ENCODE measurements around the gene CSRP2. TPM values are rescaled to one million over a fixed set of nuclear protein-coding genes. Genes with fewer than 3 reads are reported as not detected.
A peak's percentile ranks its signal among the peaks of the same experiment; 100 is the strongest.

CSRP2 gene
- total RNA-seq (36.7 and 56.8 TPM in 2 replicates), polyA plus RNA-seq (63.5 and 199 TPM in 2 replicates), polyA minus RNA-seq (ENCODE audit: low replicate concordance) (16.6 and 24.3 TPM in 2 replicates)
- 58.4 and 183 TPM in 2 replicates for polyA plus RNA-seq (2012)

- peak within 1 kb of the TSS; percentile 87 for H2AFZ ChIP-seq (ENCODE audit: low read length)
- peaks cover 8% of the 10 kb centered on the region for H3K79me2 ChIP-seq (ENCODE audit: control insufficient read depth, insufficient read depth, low read length)
- H3K4me1 ChIP-seq (ENCODE audit: control insufficient read depth, extremely low read depth, insufficient read depth, low read length) = peaks cover 17% of the 10 kb centered on the region
- H3K27ac ChIP-seq (ENCODE audit: insufficient read depth, low read length) = peak within 1 kb of the TSS; percentile 95
- peak; percentile 24 to 41 for TF ChIP-seq CTCF (conservative IDR thresholded peaks at IDR 0.05 in 1 of 2, IDR thresholded peaks at IDR 0.05 in 1 of 2; ENCODE audit: low read depth in 1 of 2, low read length in 2 of 2)
- no peak for TF ChIP-seq EZH2 (IDR thresholded peaks at IDR 0.05; ENCODE audit: low read length, missing control alignments)
- H3K4me2 ChIP-seq (ENCODE audit: extremely low read depth, insufficient read depth, low read length) = peak within 1 kb of the TSS; percentile 92
- peak within 1 kb of the TSS; percentile 86 for H3K9ac ChIP-seq (ENCODE audit: insufficient read depth, low read length)
- H3K36me3 ChIP-seq (ENCODE audit: control insufficient read depth, insufficient read depth, low read length) = no peaks in the 10 kb centered on the region
- no peaks in the 10 kb centered on the region for H3K9me3 ChIP-seq (ENCODE audit: control insufficient read depth, insufficient read depth, low read depth, low read length)
- H4K20me1 ChIP-seq (ENCODE audit: control insufficient read depth, extremely low read depth, insufficient read depth, low read length) = no peaks in the 10 kb centered on the region
- no peaks in the 10 kb centered on the region for H3K27me3 ChIP-seq (ENCODE audit: control insufficient read depth, insufficient read depth, low read length)
- peak within 1 kb of the TSS; percentile 72 to 83 (median 74) for H3K4me3 ChIP-seq (replicated peaks in 1 of 4; ENCODE audit: control extremely low read depth in 1 of 4, insufficient read depth in 1 of 4, low read depth in 3 of 4, low read length in 4 of 4)
- peak; percentile 75 to 89 for DNase-seq (ENCODE audit: low read depth in 2 of 2)
Observed at GRCh38 chr12:76878899-76879709, at the start of gene CSRP2. CSRP2 (minus strand) TSS chr12:76879019; CDS start chr12:76866260, 12,759 bp downstream.

- H4K20me1 ChIP-seq (ENCODE audit: control insufficient read depth, extremely low read depth, insufficient read depth, low read length) = no peaks in the 10 kb centered on the region
- H3K27ac ChIP-seq (ENCODE audit: insufficient read depth, low read length) = no peak overlapping the region
- H3K79me2 ChIP-seq (ENCODE audit: control insufficient read depth, insufficient read depth, low read length) = no peaks in the 10 kb centered on the region
- peak; percentile 29 to 58 for DNase-seq (ENCODE audit: low read depth in 2 of 2)
- no peak overlapping the region for H3K9ac ChIP-seq (ENCODE audit: insufficient read depth, low read length)
- H2AFZ ChIP-seq (ENCODE audit: low read length) = no peak overlapping the region
- H3K27me3 ChIP-seq (ENCODE audit: control insufficient read depth, insufficient read depth, low read length) = no peaks in the 10 kb centered on the region
- peaks cover 3% of the 10 kb centered on the region for H3K4me1 ChIP-seq (ENCODE audit: control insufficient read depth, extremely low read depth, insufficient read depth, low read length)
- H3K4me2 ChIP-seq (ENCODE audit: extremely low read depth, insufficient read depth, low read length) = no peak overlapping the region
- no peak overlapping the region for H3K4me3 ChIP-seq (replicated peaks in 1 of 4; ENCODE audit: control extremely low read depth in 1 of 4, insufficient read depth in 1 of 4, low read depth in 3 of 4, low read length in 4 of 4)
- no peaks in the 10 kb centered on the region for H3K36me3 ChIP-seq (ENCODE audit: control insufficient read depth, insufficient read depth, low read length)
- TF ChIP-seq CTCF (conservative IDR thresholded peaks at IDR 0.05 in 1 of 2, IDR thresholded peaks at IDR 0.05 in 1 of 2; ENCODE audit: low read depth in 1 of 2, low read length in 2 of 2) (peak; percentile 69 to 84), EZH2 (IDR thresholded peaks at IDR 0.05; ENCODE audit: low read length, missing control alignments) (no peak)
- H3K9me3 ChIP-seq (ENCODE audit: control insufficient read depth, insufficient read depth, low read depth, low read length) = no peaks in the 10 kb centered on the region
Observed at GRCh38 chr12:76927170-76927784, 48.5 kb upstream of the CSRP2 start.

GRCh38 chr12:76925135-76925534, 46.3 kb upstream of the CSRP2 start:
- no peak overlapping the region for H3K9ac ChIP-seq (ENCODE audit: insufficient read depth, low read length)
- no peak for DNase-seq (ENCODE audit: low read depth in 2 of 2)
- peaks cover 3% of the 10 kb centered on the region for H3K4me1 ChIP-seq (ENCODE audit: control insufficient read depth, extremely low read depth, insufficient read depth, low read length)
- H3K27ac ChIP-seq (ENCODE audit: insufficient read depth, low read length) = no peak overlapping the region
- no peaks in the 10 kb centered on the region for H4K20me1 ChIP-seq (ENCODE audit: control insufficient read depth, extremely low read depth, insufficient read depth, low read length)
- no peak overlapping the region for H3K4me3 ChIP-seq (replicated peaks in 1 of 4; ENCODE audit: control extremely low read depth in 1 of 4, insufficient read depth in 1 of 4, low read depth in 3 of 4, low read length in 4 of 4)
- no peak overlapping the region for H3K4me2 ChIP-seq (ENCODE audit: extremely low read depth, insufficient read depth, low read length)
- no peak overlapping the region for H2AFZ ChIP-seq (ENCODE audit: low read length)
- no peaks in the 10 kb centered on the region for H3K27me3 ChIP-seq (ENCODE audit: control insufficient read depth, insufficient read depth, low read length)
- no peaks in the 10 kb centered on the region for H3K9me3 ChIP-seq (ENCODE audit: control insufficient read depth, insufficient read depth, low read depth, low read length)
- no peaks in the 10 kb centered on the region for H3K79me2 ChIP-seq (ENCODE audit: control insufficient read depth, insufficient read depth, low read length)
- TF ChIP-seq CTCF (conservative IDR thresholded peaks at IDR 0.05 in 1 of 2, IDR thresholded peaks at IDR 0.05 in 1 of 2; ENCODE audit: low read depth in 1 of 2, low read length in 2 of 2) (no peak), EZH2 (IDR thresholded peaks at IDR 0.05; ENCODE audit: low read length, missing control alignments) (no peak)
- no peaks in the 10 kb centered on the region for H3K36me3 ChIP-seq (ENCODE audit: control insufficient read depth, insufficient read depth, low read length)

Data from fibroblast of lung (primary cell).